Daoy (cell line): ENCODE results near the gene TBC1D22A. TPM values are rescaled to one million over a fixed set of nuclear protein-coding genes. Genes with fewer than 3 reads are reported as not detected.
A peak's percentile ranks its signal among the peaks of the same experiment; 100 is the strongest.
"Not testable (repeated sequence)": the region's sequence is repeated elsewhere in the genome, so short reads cannot be mapped to it uniquely, and the experiment has no call there.

ENCODE experiments used
- DNase-seq: peaks from one replicate; pipeline ENCODE4 v3.0.0-alpha.2; 2015; ENCODE audit warnings: low read depth
- total RNA-seq: library from RNA; depleted of rRNA; stranded (reverse); fragments of >200 nt; shearing (Covaris generic); gene quantifications from 2 replicates; pipeline ENCODE4 v1.2.3, GENCODE V29; 2014

Gene TBC1D22A
- total RNA-seq, 1 experiment from 2014 or later: 8.7 TPM

DNA sequence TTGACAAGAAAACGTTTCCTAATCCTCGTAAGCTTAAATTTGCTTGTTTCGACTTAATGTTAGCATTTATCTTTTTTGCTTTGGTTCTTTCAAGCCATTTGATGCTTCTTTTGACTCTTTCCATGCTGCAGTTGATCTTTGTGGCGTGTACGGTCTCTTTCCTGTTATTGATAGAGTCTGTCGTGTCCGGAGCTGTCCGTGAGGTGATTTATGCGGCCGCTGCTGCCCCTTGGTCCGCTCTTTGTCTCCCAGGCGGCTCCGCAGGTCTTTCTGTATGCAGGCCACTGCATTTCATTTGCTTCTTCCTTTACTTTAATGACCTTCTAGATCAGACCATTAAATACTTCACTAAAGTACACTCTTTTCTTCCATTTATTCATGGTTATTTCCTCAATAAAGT lies 50.3 kb downstream of the TBC1D22A start:
- no peak for DNase-seq

DNA sequence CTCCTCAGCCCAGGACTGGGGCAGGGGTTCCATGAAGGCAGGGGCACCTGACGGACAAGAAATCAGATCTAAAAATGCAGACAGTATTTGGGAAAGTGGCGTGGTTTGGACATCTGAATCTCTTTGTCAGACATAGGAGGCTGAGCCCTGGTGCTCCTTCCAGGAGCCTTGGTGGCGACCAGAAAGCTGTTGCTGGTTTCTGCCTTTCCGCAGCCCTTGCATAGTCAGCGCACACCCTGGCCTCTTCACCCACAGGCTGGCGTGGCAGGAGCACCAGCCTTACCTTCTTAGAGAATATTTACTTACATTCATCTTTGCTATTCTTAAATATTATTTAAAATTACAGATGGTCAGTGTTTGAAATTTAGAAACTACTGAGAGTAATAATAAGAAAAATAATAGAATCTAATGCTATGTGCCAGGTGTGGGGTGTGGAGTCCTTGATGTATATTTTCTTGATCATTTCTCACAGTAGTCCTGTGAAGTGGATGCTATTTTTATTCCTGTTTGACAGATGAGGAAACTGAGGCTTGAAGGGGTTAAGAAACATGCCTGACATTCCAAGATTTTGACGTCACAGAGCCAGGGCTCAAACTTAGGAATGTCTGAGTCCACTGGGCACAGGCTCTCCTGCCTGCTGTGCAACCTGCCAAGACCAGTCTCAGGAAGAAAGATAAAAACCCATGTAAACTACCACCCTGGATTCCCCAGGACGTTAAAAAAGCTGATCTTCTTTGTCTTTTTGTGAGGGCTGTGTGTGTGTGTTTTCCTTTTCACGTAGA lies 51.6 kb downstream of the TBC1D22A start:
- no peak for DNase-seq

DNA sequence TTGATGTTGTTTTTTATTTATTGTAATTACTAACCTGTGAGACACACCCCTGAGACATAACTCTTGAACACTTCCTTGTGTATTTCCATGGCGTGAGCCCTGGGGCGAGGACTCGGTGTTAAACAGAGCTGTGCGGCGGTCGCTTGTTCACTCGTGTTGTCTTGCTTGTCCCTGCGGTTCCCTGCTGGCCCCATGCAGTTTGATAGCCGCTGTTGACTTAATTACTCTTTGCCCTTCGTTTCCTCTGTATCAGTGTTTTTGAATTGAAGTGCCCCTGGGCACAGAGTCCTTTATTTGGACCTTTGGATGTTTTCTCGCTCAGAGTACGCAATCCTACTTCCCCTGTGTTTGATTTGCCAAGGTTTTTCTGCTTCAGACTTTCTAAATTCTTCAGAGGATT lies 52.7 kb downstream of the TBC1D22A start:
- DNase-seq: no peak

DNA sequence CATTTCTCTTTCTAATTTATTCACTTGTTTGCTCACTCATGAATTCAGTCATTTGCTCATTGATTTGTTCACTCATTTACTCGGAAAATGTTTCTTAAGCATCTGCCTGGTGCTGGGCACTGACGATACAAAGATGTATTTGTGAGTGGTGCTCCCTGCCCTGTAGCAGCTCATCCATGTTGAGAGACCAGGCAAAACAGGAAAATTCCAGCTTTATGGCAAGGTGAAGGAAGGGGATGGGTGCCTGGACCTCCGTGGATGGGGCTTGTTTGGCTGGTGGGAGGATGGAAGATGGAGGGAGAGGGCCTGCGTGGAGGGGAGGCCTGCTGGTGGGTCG lies 53.1 kb downstream of the TBC1D22A start:
- no peak for DNase-seq

DNA sequence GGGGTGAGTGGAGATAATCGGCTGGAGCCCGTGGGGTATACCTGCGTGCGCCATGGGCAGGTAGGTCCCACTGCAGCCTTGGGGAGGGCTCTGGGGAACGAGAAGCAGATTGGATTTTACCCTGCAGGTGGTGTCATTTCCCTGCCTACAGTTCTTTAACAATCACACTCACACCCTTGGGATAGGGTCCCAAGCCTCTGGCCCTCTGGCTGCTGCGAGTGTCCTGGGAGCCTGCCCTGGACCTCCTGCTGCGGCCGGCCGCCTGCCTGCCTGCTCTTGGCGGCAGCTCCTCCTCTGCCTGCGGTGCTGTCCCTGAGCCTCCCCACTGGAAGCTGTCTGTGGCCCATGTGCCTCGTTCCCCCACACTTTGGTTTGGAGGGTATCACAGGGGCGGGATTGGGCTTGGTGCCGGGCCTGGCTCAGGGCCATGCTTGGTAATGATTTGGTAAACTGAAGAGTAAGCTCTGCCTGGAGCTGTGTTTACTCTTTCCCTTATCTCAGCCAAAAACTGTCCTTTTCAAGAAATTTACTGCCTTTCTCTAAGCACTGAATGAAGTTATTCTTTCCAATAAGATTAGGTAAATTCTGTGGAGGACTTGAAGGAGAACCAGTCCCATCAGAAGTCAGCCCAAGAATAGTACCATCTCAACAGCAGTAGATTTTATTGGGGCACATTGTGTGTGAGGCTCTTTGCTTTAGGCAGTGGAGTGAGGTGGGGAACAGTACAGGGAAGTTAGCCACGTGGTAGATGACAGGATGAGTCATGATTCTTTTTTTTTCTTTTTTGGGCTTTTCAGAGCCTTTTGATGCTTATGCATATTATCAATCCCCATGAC lies 53.7 kb downstream of the TBC1D22A start:
- peak; percentile 33 for DNase-seq

DNA sequence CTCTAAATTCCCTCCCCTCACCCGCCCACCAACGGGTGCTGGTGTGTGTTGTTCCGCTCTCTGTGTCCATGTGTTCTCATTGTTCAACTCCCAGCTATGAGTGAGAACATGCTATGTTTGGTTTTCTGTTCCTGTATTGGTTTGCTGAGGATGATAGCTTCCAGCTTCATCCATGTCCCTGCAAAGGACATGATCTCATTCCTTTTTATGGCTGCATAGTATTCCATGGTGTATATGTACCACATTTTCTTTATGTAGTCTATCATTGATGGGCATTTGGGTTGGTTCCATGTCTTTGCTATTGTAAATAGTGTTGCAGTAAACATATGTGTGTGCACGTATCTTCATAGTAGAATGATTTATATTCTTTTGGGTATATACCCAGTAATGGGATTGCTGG lies 54.9 kb downstream of the TBC1D22A start:
- DNase-seq: not testable (repeated sequence)

DNA sequence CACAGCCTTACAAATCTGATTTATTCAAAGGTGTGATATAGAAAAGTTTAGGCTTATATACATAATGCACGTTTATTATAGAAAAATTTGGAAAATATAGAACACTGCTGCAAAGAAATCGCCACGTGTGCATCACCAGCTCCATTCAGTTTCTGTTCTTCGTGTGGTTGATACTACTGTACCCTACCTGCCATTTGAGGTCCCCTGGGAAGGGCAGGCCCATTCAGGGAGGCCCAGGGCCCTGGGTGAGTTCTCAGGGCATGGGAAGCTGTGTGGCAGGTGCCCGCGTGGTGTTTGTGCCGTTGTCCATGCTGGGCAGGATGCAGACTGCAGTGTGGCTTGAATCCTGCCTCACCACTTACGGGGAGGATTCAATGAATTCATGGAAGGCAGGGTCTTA lies 60.8 kb downstream of the TBC1D22A start:
- DNase-seq: no peak

DNA sequence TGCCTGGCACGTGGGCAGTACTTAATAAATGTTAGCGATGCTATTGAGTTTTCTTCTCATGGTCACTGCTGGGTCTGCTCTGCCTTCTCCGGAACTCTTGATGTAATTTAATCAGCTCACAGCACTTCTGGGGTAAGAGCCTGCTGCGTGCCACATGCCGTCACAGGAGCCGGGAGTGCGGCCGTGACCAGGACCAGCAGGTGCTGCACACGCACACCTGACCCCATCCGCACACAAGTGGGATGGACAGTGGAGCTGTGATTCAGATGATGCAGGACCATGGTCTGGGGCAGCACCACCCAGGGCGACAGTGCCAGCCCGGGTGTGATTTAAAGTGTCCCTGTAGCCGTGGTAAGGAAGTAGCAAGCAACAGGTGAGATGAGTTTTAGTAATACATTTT lies 61.2 kb downstream of the TBC1D22A start:
- DNase-seq: no peak

DNA sequence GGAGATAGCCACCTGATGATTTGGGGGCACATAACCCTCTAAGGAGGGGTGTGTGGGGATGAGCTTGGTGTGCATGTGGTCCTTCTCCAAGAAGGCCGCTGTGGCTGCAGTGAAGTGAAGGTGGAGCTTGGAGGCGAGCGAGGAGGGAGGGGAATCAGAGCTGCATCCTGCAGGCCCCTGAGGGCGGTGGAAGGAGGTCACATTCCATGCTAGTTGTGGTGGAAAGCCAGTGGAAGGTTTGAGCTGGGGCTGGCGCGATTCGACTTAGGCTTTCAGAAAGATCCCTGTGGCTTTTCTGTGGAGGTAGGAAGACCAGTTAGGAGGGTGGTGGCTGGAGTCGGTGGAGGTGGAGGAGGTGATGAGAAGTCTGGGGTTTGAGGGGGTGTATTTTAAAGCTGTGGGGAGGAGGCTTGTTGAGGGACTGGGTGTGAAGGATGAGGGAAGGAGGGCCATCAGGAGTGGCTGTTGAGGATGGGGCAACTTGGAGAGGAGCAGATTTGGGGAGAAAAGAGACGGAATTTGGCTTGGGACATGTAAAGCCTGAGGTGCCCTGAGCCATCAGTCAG lies 62.0 kb downstream of the TBC1D22A start:
- no peak for DNase-seq

DNA sequence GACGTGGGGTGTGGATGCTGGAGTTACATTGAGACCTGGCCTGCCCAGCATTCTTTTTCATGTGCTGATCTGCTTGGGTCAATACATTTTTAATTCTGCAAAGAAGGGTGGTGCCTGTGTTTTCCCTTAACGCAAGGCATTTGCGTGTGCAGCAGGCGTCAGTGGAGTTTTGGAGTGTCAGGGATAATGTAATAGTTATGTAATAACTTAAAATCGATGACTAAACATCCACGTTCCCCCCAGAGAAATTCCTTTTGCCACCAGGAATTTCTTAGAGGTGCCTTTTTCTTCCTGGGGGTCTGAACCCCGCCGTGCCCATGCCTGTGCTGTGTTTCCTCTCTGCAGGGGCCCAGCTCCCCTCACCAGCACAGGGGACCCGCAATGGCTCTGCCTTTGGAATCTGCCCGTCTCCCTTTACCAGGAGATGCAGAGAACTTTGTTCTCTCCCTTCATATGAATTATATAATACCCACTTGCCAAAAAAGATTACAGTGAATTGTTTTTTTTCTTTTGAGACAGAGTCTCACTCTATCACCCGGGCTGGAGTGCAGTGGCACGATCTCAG lies 62.6 kb downstream of the TBC1D22A start:
- DNase-seq: no peak

DNA sequence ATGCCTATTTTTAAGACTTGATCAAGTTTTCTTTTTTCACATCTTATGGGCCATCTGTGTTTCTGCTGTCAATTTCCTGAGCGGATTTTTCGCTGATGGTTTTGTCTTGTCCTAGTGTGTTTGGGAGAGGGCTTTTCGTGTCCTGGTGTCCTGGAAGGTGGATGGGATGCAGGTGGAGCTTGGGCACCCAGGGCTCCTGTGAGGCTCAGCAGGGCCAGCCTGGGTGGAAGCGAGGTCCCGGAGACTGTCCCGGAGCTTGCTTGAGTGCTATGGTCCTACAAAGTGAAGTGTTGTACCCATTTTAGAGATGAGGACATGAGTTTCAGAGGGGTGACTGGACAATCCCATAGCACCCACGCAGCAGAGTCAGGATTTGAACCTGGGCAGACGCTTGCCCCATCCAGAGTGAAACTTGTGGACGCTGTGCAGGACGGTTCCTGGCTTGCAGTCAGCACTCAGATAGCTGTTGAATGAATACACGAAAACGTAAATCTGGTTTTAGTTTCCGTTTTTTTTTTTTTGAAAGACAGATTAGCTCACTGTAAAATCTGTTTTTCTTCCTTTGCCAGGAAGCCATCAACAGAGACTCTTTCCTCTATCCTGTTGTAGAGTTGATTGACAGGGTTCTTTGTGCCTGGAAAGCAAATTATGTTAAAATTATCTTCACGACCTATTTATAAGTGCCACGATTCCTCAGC lies 64.1 kb downstream of the TBC1D22A start:
- no peak for DNase-seq

DNA sequence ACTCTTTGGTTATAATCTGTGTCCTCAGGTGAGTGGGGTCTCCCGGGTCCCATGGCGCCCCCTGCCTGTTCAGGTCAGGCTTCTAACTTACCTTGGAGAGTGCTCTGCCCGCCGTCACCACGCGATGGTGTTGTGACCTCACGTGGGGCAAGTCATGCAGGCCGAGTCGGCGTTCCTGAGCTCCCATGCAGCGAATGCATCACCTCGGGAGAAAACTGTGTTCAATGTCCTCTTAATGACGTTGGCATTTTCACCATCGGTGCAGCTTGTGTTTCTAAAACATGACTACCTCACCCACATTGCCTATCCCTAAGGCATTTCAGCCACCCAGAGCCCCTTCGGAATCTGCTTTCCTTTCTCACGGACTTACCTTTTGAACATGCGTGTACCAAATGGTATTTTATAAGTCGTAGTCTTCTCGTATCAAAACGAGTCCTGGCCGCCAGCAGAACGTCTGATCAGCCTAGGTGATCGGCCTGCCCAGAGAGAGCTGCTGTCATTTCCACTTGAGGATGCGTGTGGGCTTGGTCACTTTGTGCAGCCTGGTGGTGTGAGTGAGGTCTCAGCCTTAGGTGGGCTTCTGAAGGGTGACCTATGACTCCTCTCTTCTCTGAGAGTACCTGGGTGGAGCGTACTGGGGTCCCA lies 64.8 kb downstream of the TBC1D22A start:
- DNase-seq: no peak

DNA sequence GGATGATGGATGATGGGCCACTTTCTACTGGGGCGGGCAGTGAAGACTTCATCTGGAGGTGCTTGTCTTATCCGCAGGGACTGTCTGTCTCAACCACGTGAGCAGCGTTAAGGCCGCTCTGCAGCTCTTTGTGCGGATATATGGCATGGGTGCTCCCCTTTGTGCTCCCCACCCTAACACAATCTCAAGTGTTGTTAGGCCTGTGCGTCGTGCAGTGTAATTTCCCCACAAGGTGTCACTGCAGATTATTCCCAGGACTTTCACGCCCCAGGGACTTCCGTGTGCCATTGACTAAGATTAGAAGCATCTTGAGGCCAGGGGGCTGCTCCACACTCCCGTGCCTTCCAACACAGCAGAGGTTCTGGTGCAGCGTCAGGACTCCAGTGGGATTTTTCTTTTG lies 65.3 kb downstream of the TBC1D22A start:
- no peak for DNase-seq

DNA sequence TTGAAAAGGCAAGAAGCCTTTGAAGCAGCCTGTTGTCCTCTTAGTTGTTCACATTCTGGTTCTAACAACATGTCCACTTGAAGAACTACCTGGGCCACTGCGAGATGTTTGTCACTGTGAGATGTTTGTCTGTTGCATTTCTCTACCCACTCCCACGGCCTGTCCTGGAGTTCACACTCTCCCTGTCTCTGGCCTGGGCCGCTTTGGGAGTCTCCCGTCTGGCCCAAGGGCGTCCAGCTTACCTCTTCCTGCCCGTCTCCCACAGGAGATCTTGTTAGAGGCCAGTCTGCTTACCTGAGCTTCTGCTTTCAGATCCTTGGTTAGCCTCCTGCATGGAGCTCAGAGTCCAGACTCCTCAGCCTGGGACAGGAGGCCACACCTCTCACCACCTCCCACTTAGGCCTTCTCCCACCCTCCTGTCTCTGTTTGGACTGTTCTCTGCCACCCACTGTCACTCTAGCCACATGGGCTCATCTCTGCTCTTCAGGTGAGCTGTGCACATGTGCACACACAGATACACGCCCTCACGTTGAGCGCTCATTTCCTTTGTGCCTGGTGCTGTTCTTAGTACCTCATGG lies 66.0 kb downstream of the TBC1D22A start:
- no peak for DNase-seq

DNA sequence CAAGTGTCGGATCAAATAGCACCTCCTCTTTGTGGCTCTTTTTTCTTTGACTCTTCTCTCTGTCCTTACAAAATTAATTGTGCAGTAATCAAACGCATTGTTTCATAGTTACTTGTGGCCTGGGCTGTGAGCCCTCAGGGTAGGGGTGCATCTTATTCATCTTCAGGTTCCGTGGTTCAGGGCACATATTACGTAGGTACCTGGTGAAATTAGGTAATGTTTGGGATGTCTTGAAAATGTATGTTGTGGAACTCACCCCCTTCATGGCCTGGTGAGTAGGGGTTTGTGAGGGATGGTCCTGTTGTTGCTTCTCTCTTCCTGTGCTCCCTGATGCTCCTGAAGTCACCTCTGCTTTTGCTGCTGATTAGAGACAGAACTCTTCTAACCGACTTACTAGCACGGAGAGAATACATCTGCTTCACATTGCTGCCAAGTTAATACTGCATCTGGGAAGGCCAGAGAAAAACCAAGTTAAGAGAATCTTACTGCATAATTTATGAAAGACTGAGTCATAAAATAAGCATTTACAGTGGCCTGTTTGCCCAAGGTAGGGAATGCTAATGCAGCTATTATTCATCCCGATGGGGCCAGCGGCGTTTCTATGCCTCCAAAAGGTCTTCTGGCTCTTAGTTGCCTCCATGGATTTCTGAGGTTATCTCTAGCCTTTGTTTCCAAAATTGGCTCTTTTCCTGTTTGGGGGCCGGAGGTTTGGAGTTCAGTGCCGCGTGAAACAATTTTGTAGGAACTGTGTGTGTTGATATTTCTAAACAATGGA lies 66.9 kb downstream of the TBC1D22A start:
- DNase-seq: peak; percentile 78

DNA sequence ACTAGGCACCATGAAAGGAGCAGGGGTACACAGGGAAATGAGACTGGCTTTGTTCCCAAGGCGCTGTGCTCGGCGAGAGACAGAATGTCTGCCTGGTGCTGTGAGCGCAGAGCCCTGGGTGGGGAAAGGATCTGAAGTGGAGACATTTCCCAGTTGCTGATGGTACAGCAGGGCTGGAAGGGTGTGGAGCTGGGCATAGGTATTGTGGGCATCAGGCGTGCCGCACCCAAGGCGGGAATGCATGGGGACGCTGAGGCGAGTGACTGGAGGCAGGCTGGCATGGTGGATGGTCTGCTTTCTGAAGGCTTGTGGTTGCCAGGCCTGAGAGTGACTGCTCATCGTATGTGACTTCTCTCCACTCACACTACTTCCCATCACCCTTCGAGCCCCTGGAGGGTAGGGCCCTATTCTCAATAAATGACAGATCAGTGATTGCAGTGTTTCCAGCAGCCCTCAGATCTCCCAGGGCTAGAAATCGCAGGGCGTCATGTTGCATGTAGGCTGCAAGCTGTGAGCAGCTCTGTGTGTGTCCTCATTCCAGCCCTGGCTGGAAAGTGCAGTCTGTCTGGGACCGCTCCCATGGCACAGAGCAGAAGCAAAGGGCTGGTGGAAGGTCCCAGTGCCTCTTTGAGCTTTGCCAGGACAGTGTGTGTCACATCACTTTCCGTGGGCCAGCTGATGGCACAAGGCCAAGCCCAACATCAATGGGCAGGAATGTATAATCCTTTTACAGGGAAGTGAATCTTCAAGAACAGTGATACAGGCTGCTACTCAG lies 67.7 kb downstream of the TBC1D22A start:
- DNase-seq: peak; percentile 63

DNA sequence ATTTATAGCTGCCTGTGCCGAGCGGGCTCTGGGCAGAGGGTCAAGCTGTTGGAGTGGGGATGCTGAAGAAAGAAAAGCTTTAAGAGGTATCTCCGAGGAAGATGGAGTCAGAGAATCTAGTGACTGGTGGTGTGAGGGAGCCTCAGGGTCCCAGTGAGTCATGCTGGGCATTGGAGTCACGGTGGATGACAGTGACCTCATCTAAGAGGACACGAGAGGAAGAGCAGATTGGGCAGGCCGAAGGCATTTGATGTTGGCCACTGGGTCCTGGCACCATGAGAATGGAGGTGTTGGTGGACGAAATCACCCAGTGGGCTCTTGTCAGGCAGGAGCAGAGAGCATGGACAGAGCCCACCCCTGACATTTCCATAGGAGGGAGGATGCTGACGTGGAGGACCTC lies 68.4 kb downstream of the TBC1D22A start:
- peak; percentile 48 for DNase-seq

DNA sequence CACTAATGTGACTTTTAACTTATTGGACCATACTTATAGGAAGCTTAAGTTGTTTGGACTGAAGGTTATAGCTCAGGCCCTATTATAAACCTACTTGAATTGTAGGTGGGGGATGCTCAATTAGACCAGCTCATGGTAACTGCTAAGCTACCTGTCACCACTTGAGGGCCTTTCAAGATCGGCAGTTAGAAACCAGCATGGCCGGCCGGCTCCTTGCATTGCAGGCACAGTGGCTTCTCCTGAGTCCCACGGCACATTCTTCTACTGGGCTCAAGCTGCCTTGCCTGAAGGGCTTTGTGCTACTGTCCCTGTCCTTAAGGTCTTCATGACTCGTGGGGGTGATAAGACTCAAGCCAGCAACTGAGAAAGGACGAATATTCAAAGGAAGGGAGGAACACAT lies 70.8 kb downstream of the TBC1D22A start:
- DNase-seq: no peak

DNA sequence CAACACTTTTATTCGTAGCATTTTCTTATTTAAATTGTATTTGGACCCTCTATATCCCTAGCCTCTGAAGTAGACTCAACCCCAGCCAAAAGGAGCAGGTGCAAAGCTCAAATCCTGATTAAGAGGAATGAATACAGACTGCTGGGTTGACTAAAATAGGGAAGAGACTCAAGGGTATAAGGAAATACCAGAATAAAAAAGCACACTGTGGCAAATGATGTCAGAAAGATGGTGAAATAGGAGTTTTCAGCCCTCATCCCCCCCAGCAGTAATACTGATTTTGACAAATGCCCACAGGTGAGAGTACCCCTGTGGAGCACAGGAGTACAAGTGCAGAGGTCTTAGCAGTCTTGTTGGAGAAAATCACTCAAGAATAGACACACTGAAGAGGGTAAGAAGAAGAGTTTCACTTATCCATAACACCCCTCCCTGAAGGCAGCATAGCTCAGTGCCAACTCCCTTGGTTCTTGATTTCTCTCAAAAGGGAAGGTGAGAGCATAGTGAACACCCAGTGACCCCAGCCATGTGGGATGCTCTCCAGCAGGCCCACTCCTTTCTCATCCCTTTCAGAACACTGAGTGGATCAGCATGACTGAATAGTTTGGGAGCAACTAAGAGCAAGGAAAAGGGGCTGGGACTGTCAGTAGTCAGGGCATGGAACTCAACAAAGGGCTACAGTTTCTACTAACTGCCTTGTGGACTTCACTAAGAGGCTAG lies 71.7 kb downstream of the TBC1D22A start:
- DNase-seq: no peak
